GM12875 (cell line): ENCODE data around the gene BAD.

ENCODE experiments used
- H3K4me3 ChIP-seq: one replicate; pipeline ENCODE4 v1.5.1; 2011; ENCODE audit warnings: low read depth, low read length, control low read depth
- TF ChIP-seq, protein P1 (sequence below): IDR thresholded peaks from 2 replicates; pipeline ENCODE4 v1.5.1; 2011; ENCODE audit warnings: low read depth, mild to moderate bottlenecking, control low read depth, inconsistent platforms, low read length, moderate library complexity, borderline replicate concordance; ENCODE audit not compliant: insufficient read depth

Gene BAD

DNA sequence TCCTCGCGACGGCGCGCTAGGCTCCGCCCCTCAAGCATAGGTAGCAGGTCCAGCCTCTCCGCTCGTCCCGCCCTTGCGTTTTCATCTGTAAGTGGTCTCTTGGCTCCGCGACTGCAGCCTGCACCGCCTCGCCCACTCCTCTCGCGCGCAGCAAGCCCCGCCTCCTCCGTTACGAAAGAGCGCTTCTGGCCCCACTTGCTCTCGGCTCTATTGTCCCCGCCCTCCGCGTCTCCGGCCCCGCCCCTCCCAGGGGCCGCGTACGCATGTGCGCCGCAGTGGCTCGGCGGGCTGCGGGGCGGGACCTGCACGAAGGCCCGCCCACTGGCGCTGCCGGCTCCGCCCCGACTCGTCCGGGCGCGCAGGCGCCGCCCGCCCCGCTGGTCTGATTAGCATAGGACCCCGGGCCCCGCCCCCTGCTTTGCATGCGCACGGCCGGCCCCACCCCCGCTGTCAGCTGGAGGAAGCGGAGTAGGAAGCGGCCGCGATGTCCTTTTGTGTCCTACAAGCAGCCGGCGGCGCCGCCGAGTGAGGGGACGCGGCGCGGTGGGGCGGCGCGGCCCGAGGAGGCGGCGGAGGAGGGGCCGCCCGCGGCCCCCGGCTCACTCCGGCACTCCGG lies 20.7 kb upstream of the BAD start, which contains the start of gene ESRRA:
Gene ESRRA, plus strand, starts transcription at position 450 of the 616 bp plus-strand sequence. CDS start 1,656 bp downstream, outside the sequence.
- peak within 1 kb of the TSS; percentile 65 for H3K4me3 ChIP-seq
- TF ChIP-seq, protein P1, sequence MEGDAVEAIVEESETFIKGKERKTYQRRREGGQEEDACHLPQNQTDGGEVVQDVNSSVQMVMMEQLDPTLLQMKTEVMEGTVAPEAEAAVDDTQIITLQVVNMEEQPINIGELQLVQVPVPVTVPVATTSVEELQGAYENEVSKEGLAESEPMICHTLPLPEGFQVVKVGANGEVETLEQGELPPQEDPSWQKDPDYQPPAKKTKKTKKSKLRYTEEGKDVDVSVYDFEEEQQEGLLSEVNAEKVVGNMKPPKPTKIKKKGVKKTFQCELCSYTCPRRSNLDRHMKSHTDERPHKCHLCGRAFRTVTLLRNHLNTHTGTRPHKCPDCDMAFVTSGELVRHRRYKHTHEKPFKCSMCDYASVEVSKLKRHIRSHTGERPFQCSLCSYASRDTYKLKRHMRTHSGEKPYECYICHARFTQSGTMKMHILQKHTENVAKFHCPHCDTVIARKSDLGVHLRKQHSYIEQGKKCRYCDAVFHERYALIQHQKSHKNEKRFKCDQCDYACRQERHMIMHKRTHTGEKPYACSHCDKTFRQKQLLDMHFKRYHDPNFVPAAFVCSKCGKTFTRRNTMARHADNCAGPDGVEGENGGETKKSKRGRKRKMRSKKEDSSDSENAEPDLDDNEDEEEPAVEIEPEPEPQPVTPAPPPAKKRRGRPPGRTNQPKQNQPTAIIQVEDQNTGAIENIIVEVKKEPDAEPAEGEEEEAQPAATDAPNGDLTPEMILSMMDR, result no peak

DNA sequence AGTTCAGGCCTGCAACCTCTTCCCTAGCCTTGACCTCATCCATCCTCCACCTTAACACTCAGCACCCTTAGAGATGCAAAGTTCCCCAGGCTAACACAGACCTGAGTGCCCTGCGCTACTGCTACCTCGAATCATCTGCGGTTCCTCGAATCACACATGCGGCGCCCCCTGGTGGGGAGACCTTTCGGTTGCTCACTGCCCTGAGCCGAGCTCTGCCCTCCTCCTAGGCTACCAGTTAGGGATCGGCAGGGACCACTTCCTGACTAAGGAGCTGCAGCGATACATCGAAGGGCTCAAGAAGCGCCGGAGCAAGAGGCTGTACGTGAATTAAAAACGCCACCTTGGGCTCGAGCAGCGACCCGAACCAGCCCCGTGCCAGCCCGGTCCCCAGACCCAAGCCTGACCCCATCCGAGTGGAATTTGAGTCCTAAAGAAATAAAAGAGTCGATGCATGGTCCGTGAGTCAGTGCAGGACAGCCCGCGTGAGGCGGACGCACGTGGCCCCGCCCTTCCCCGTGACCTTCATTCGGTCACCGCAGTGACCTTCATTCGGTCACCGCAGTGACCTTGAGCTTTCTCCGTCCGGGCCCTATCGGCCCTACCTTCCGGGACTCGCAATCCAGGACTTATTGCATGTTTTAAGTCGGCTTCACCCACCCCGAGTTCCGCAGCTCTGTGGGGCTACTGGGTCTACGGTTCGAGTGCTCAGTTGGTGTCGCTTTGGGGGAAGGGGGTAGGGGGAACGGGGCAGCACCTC lies 20.0 kb upstream of the BAD start:
- TF ChIP-seq, protein P1, result peak; percentile 94
- H3K4me3 ChIP-seq, result peak overlapping the region; percentile 59

DNA sequence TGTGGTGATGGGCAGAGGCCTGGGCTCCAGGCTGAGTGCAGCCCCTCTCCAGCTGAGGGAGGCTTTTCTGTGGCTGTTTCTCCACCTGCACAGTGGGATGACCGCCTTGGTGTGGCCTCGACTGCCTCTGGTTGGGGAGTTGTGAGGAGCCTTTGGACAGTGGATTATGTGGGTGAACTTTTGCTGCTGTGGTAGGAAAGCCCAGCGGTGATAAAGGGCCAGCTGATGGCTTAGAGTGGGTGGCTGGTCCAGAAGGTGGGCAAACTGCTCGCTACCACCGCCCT lies 19.5 kb upstream of the BAD start:
- peak overlapping the region; percentile 59 for H3K4me3 ChIP-seq
- TF ChIP-seq, protein P1, result no peak

DNA sequence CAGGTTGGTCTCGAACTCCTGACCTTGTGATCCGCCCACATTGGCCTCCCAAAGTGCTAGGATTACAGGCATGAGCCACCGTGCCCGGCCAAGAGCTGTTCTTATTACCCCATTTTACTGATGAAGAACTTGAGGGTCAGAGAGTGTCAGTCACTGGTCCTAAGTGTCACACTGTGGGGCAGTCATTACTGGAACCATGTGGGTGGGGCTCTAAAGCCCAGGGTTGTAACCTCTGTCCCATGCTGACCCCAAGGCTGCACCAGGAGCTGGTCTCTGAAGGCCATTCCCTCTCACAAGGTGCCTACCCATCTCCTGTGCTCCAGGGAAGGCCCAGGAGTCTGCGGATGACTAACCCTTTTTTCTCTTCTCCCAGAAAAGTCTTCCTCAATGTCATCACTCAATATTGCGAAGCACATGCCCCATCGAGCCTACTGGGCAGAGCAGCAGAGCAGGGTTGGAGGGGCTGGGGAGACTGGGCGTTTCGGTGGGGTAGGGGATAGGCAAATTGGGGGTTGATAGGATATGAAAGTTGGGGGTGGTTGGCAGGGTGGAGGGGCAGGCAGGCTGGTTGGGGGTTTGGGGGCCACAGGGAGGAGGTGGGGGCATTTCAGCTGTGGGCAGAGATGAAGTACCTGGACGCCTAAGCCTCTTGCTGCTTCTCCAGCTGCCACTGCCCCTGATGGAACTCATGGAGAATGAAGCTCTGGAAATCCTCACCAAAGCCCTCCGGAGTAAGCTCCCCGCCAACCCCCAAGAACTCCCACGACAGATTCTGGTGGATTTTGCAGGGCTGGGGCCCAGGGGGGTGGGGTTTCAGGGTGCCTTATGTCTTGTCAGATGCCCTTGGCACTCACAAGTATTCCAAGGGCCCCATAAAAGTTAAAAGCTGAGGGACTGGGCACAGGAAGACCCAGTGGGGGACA lies 18.9 kb upstream of the BAD start:
- no peak overlapping the region for H3K4me3 ChIP-seq
- TF ChIP-seq, protein P1, result no peak

DNA sequence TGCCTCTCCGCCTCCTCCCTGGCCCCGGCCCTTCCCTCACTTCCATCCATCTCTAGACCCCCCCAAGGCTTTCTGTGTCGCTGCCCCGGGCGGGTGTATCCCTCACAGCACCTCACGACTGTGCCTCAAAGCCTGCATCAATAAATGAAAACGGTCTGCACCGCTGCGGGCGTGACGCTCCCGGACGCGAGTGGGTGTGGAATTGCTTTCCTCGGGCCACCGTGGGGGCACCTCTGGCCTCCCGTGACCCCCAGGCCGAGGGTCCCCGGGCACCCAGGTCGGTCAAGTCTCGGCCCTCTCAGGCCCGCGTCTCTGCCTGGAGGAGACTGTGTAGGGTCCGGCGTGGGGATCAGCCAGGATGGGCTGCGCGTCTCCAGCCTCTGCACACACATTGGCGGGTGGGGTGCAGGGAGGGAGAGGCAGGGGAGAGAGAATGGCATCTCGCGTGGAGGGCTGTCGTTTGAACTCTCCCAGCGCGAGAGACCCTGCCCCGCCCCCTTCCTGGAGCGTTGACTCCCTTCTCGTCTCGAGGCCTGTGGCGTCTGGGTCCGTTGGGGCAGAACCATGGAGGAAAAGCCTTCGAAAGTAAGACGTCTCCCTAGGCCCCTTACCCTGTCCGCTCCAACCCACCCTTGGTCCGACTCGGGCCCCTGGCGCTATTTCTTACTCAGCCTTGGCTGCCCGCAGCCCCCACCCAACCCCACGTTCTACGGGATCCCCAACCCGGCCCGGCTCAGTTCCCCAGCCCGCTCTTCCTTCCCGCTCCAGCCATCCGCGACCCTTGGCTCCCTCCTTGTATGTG lies 15.6 kb upstream of the BAD start, which contains the start of gene CATSPERZ:
Gene CATSPERZ, plus strand, starts transcription at position 512 of the 802 bp plus-strand sequence. Its CDS starts 53 bp downstream, at position 565.
- H3K4me3 ChIP-seq, result peak within 1 kb of the TSS; percentile 12
- TF ChIP-seq, protein P1, result no peak
